ENCODE results near the gene DCDC1.

Gene DCDC1

GRCh38 chr11:30823119-30823518 lies 546.4 kb downstream of the DCDC1 start:
- no peak for DNase-seq

GRCh38 chr11:30821438-30821965 lies 548.0 kb downstream of the DCDC1 start:
- DNase-seq = no peak

DNA sequence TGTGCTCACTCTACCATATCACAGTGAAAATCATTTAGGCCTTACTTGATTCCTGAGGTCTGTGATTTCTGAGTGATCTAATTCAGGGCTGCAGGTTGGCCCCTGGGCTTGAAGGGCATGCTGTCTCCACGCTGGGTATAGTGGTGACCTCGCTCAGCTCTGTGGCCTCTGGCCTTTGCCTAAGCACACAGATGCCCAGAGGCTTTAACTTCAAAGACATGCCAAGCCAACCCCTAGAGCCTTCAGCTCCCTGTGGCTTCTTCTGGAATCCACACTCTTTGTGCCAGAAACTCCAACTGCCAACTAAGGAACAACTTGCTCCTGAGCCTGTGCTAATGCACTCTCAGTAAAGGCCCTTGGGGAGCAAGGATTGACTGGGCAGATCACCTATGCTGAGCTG lies 550.8 kb downstream of the DCDC1 start:
- DNase-seq = no peak

DNA sequence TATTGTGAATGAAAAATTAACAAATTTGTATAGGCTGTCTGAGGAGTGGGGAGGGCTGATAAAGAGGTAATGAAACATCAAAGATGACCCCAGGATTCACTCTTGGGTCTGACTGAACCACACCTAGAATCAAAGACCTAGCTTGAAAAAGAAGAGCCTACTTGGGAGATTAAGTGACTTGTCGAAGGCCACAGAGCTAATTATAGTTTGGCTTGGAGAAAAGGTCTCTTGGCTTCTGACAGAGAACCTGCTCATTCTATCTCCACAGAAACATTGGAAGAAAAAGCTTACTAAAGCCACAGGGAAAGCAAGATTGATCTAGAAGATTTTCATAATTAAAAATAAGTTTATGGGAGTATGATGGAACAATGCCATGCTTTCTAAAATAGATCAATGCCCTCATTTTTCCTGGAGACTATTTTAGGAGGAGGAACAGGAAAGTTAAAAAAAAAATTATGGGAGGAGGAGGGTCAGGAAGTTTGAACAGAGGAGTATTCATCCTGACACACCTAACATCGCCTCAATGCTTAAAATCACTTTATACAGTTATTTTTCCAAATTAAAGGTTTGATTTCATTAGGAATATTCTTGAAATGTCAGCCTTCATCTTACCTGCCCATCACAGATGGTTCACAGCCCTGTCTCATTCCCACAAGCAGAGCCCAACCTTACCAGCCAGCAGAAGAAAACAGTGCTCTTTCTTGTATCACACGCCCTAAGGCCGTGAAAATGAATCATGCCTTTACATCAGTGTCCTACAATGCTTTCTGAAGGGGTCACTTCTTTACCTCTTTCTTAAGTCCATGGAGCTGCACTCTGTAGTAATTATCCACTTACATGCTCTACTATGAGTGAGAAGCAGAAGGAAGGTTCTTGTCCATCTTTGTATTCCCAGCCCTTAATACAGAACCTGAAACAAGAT lies 552.3 kb downstream of the DCDC1 start:
- no peak for DNase-seq

DNA sequence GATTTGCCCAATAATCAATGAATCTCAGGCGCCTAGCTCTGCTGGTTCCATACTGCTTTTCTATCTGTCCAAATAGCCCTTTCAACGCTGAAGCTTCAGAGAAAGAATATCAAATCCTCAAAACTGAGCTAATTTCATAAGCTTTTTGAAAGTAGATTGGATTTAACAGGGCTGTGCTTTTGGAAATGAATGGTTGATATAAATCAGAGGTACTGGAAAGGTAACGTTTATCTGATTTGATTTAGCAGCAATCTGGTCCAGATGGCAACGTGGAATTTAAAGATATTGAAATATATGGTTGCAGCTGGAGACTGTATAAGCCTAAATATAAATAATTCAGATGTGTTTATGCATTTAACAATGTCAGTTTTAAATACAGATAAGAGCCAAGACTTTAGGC lies 553.9 kb downstream of the DCDC1 start:
- no peak for DNase-seq

DNA sequence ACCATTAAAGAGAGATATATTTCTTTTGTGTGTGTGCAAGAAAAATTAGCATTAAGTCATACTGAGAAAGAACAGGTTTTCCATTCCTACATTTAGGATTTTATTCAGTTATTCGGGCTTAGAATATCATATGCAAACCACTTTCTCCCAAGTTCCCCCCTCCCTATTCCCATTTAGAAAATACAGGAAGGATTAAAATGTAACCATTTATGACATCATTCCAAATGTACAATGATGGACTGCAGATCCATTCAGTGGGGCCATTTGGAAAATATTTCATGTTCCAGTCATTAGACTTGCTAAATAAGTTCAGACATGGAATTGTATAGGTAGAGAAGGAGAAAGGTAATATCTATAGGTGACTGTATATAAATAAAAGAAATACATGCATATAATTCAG lies 554.8 kb downstream of the DCDC1 start:
- DNase-seq = no peak

Measured in NCI-H1105 (cell line).